Central memory CD8-positive, alpha-beta T cell (primary cell): ENCODE data around the gene PUS1.
A peak's percentile ranks its signal among the peaks of the same experiment; 100 is the strongest.

Experiments used
- ATAC-seq: fragments of 150-1000 bp; cut with Tn5 transposase; replicated peaks from 2 replicates; pipeline ENCODE4 v1.10.0; 2022; ENCODE audit warnings: mild to moderate bottlenecking, moderate FRiP score, moderate number of reproducible peaks; ENCODE audit not compliant: poor library complexity, severe bottlenecking; ENCODE audit errors: extremely low read depth
- DNase-seq, 2 donors: peaks; one replicate each; pipeline ENCODE4 v3.0.0; 2021; ENCODE audit warnings: low spot score in 2 of 2
- H3K27ac Mint-ChIP-seq: one replicate; pipeline ENCODE4 v1.8.0; 2022; ENCODE audit warnings: low read depth, mild to moderate bottlenecking, moderate library complexity, mixed read lengths
- H3K27me3 Mint-ChIP-seq: one replicate; pipeline ENCODE4 v1.8.0; 2022; ENCODE audit warnings: mixed read lengths
- H3K36me3 Mint-ChIP-seq: one replicate; pipeline ENCODE4 v1.8.0; 2022; ENCODE audit warnings: mild to moderate bottlenecking, moderate library complexity, mixed read lengths; ENCODE audit not compliant: insufficient read depth
- H3K4me1 Mint-ChIP-seq: one replicate; pipeline ENCODE4 v1.8.0; 2022; ENCODE audit warnings: mixed read lengths
- H3K4me3 Mint-ChIP-seq: one replicate; pipeline ENCODE4 v1.8.0; 2022; ENCODE audit warnings: mild to moderate bottlenecking, moderate library complexity, mixed read lengths
- H3K9me3 Mint-ChIP-seq: one replicate; pipeline ENCODE4 v1.8.0; 2022; ENCODE audit warnings: mixed read lengths

The PUS1 gene

DNA sequence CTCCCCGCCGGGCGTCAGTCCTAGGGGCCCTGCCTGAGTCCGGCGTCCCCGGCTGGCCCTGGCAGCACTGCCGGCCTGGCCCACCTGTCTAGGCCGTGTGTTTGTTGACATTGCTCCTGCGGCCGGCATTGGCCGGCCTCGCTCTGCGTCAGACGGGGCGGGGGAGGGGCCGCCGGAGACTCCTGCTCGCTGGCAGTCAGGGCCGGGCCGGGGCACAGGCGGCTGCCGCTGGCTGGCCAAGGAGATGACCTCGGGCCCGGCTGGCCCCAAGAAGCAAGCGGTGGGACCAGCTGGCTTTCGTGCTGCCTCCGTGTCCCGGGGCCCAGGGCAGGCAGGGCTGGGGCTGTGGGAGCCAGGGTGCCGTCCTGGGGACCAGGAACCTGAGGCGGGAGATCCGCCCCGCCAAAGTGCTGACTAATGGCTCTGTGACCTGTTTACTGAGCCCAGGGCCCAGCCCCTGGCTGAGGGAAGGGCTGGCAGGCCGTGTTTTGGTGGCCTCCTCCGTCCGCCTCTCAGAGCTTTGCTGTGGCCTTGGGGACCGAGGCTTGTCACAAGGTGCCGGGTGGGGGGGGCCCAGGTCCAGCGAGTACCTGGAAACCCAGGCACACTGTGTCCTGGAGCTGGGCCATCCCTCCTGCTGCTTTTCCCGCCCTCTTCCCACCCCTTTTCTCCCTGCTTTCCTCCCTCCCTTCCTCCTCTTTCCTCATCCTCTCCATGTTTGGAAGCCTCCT lies 32.8 kb upstream of the PUS1 start:
- ATAC-seq (peak; percentile 48), DNase-seq (peak; percentile 18 to 47)
- H3K4me3 Mint-ChIP-seq, result peak overlapping the region; percentile 84
- no peaks in the 10 kb centered on the region for H3K27me3 Mint-ChIP-seq
- peak overlapping the region; percentile 76 for H3K27ac Mint-ChIP-seq
- H3K36me3 Mint-ChIP-seq, result peaks cover 7% of the 10 kb centered on the region
- peaks cover 29% of the 10 kb centered on the region for H3K4me1 Mint-ChIP-seq
- H3K9me3 Mint-ChIP-seq, result no peaks in the 10 kb centered on the region

DNA sequence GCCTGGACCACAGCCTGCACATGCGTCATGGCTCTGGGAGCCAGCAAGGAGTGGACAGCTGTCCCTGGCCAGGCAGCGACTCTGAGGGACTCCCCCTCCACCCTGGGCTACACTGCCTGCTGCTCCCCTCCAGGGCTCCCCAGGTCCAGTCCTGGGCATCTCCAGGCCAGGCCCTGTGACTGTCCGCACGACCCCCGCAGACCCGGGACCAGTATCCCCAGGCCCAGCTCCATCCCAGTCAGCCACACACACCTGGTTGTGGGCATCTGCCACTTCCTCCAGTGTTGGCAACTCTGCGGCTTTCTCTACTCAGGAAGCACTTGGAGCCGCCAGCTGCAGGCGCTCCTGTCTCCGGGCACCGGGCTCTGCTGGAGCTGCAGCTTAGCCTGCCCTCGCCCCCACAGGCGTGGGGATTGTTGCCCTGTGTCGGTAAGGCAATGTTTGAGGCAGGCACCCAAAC lies 32.2 kb upstream of the PUS1 start:
- DNase-seq (no peak), ATAC-seq (no peak)
- H3K9me3 Mint-ChIP-seq, result no peaks in the 10 kb centered on the region
- peak overlapping the region; percentile 72 for H3K27ac Mint-ChIP-seq
- peaks cover 29% of the 10 kb centered on the region for H3K4me1 Mint-ChIP-seq
- H3K27me3 Mint-ChIP-seq, result no peaks in the 10 kb centered on the region
- peaks cover 7% of the 10 kb centered on the region for H3K36me3 Mint-ChIP-seq
- H3K4me3 Mint-ChIP-seq, result peak overlapping the region; percentile 84

DNA sequence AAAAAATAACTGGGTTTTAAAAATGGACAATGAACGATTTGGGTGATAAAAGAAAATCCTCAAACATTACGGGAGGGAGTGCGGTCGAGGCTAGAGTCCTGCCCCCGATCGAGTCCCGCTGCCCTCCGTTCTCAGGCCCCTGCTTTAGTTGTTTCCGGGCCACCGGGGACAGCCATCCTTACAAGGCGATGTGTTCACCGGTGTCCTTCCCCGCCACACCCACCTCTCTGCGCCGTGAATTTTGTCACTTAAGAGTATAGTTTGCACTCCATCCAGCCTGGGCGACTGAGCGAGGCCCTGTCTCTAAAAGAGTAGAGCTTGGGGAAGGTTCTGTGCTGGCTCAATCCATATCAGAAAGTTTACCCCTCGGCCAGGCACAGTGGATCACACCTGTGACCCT lies 31.8 kb upstream of the PUS1 start:
- ATAC-seq (no peak), DNase-seq (no peak)
- Mint-ChIP-seq H3K4me3 (peak overlapping the region; percentile 84), H3K27me3 (no peaks in the 10 kb centered on the region), H3K4me1 (peaks cover 32% of the 10 kb centered on the region), H3K27ac (peak overlapping the region; percentile 72), H3K36me3 (peaks cover 7% of the 10 kb centered on the region), H3K9me3 (no peaks in the 10 kb centered on the region)

DNA sequence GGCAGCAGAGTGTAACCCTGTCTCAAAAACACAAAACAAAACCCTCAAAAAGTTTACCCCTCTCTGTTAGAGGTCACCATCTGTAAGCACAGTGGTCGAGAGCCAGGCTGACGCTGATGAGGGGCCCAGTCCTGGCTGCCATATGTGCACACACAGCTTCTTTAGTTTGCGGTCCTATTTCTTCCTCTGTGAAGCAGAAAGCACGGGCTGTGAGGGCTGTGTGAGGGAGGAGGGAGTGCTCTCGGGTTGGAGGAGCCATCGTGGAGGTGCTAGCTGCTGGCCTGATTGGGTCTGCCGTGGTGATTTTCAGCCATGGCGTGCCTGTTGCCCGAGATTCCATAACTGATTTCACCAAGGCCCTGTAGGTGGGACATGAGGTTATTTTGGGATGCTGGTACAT lies 31.2 kb upstream of the PUS1 start:
- Mint-ChIP-seq H3K9me3 (no peaks in the 10 kb centered on the region), H3K27me3 (no peaks in the 10 kb centered on the region), H3K36me3 (peaks cover 7% of the 10 kb centered on the region), H3K27ac (no peak overlapping the region), H3K4me1 (peaks cover 34% of the 10 kb centered on the region), H3K4me3 (no peak overlapping the region)
- ATAC-seq (no peak), DNase-seq (no peak)

DNA sequence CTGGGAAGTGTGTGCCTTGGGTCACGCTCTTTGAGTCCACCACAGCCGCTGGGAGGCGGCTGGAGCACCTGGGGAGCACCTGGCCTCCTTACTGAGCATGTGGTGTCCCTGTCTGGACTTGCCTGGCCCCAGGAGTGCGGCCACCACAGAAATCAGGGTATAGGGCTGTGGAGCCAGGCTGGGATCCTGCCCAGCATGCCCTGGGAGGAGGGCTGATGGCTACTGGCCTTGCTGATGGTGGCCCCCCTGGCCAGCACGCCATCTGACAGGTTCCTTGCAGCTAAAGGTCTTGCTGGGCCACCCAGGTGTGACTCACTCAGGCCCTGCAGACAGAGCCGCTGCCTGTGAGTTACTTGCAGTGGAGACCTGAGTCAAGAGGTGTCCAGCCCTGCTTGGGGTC lies 28.7 kb upstream of the PUS1 start:
- no peaks in the 10 kb centered on the region for H3K9me3 Mint-ChIP-seq
- H3K4me3 Mint-ChIP-seq, result no peak overlapping the region
- no peak overlapping the region for H3K27ac Mint-ChIP-seq
- ATAC-seq (no peak), DNase-seq (no peak)
- H3K4me1 Mint-ChIP-seq, result peaks cover 40% of the 10 kb centered on the region
- no peaks in the 10 kb centered on the region for H3K27me3 Mint-ChIP-seq
- H3K36me3 Mint-ChIP-seq, result peaks cover 5% of the 10 kb centered on the region

DNA sequence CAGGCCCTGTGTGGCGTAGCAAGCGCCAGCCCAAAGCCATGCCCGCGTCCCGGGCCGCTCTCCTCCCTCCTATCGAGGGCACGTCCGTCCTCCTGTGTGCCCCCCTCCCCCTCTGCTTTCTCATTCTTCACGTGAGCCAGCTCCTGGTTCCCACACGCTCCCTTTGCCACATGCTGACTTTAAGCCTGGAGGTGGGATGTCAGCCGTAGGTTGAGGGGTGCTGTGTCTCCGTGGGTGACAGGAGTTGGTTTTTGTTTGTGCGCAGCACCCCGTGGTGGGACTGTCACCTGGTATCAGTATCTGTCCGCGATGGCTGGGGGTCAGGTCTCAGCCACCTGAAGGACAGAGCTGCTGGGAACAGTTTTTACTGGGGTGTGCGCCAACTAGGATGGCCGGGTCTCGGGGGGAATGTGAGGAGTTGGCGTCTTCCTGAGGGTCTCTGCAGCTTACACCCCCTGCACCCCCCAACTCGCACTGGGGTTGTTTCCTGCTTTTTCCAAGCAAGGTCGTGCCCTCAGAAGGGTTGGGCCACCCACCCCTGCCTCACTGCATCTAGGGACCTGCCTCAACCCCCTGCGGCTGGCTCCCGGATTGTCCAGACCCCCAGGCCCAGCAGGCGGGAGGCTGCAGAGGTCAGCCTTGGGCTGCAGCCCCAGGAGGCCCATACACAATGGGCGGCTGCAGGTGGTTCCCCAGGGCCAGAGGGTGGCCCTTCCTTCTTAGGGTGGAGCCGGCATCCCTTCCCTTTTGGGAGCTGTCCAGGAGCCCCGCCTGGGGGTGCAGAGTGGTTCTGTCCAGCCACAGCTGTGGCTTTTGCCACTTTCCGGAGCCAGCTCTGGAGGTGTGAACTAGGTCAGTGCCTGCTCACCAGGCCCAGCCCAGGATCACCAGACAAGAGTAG lies 27.4 kb upstream of the PUS1 start:
- no peak for ATAC-seq
- no peaks in the 10 kb centered on the region for H3K9me3 Mint-ChIP-seq
- no peak overlapping the region for H3K27ac Mint-ChIP-seq
- H3K36me3 Mint-ChIP-seq, result peaks cover 7% of the 10 kb centered on the region
- peaks cover 36% of the 10 kb centered on the region for H3K4me1 Mint-ChIP-seq
- DNase-seq, result no peak
- no peak overlapping the region for H3K4me3 Mint-ChIP-seq
- no peaks in the 10 kb centered on the region for H3K27me3 Mint-ChIP-seq

DNA sequence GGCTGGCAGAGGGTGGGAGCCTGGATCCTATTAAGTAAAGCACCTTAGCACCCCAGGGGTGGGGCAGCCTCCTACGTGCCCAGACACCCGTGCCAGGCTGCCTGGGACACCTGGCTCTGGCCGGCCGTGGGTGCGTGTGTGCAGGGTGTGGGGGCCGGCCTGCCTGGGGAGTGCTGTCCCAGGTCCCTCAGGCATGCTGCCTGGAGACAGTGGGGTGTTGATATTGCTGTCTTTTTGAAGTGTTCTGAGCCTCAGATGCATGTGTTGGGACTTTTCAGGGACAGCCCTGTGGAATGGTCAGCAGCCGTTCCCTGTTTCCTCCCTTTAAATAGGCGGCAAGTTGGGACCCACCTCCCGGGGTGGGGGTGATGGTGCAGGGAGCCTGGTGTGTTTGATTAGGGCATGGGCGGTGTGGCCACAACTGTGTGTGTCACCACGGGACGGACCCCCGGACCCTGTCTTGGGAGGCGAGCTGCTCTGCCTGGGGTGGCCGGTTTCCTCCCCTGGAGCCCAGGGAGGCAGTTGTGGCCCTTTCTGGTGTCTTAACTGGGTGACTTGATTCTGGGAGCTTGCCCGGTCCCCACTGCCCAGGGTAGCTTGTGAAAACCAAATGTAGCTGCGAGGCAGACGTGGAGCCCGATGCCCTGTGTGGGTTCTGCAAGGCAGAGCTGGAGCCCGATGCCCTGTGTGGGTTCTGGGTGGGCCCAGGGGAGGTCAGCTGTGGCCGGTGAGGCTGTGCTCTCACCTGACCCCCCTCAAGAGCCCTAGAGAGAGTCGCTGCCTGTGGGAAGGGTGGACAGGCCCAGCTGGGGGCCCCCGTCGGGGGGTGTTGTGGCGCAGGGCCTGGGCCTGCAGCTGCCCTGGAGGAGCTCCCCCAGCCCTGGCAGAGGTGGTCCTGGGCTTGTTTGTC lies 26.5 kb upstream of the PUS1 start:
- no peak for DNase-seq
- no peaks in the 10 kb centered on the region for H3K27me3 Mint-ChIP-seq
- peaks cover 11% of the 10 kb centered on the region for H3K36me3 Mint-ChIP-seq
- H3K27ac Mint-ChIP-seq, result no peak overlapping the region
- H3K4me3 Mint-ChIP-seq, result no peak overlapping the region
- H3K4me1 Mint-ChIP-seq, result peaks cover 29% of the 10 kb centered on the region
- H3K9me3 Mint-ChIP-seq, result no peaks in the 10 kb centered on the region
- no peak for ATAC-seq

DNA sequence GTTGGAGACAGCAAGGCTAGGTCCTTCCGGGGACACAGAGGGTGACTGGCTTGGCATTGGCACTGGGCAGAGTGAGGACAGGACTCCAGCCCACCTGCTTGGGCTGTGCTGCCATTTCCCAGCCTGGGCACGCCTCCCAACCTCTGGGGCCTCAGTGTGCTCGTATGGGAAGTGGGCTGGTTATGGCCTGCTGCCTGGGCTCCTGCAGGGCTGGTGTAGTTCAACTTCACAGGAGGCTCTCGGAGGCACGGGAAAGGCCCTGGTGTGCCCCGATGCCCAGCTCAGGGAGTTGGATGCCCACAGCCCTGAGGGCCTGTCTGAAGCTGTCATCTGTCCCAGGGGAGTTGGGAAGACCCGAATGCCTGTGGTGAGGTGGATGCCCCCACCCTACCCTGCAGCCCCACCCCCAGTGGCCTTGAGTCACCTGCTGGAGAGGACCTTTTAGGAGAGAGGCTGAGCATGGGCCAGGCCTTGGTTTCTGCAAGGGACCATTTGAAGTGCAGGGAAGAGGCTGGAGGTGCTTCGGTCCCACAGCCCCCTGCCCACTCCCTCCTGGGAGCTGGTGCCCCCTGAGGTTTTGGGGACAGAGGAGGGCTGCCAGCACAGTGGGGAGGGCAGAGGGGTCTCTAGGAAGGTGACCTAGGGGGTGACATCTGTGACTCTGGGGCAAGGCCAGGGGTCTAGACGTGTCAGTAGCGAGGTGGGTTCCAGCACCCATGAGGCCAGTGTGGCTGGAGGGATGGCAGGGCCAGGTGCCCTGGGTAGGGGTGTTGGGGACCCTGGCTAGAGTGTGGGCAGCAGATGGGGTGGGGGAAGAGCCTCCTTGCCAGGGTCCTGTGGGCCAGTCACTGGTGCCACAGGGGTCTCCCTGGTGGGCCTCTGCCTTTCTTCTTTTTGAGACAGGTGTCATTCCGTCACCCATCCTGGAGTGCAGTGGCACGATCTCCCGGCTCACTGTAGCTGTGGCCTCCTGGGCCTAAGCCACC lies 25.5 kb upstream of the PUS1 start:
- Mint-ChIP-seq H3K9me3 (no peaks in the 10 kb centered on the region), H3K4me3 (no peak overlapping the region), H3K4me1 (peaks cover 23% of the 10 kb centered on the region), H3K36me3 (peaks cover 12% of the 10 kb centered on the region), H3K27me3 (no peaks in the 10 kb centered on the region), H3K27ac (peak overlapping the region; percentile 51)
- DNase-seq (no peak), ATAC-seq (no peak)

DNA sequence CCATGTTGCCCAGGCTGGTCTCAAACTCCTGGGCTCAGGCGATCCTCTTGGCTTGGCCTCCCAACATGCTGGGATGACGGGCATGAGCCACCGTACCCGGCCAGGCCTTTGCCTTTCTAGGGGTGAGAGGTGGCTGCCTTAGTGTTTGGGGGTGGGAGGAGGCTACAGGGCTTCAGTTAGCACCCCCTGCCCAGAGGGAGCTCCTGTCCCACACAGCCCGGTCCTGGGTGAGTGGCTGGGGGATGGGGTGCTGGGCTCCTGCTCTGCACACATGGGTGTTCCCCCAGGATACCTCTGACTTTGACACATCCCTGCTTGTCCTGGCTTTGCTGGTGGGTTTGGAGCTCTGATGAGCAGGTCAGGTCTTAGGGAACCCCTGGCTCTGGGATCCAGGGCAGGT lies 24.7 kb upstream of the PUS1 start:
- no peaks in the 10 kb centered on the region for H3K27me3 Mint-ChIP-seq
- H3K36me3 Mint-ChIP-seq, result peaks cover 12% of the 10 kb centered on the region
- ATAC-seq (no peak), DNase-seq (no peak)
- H3K27ac Mint-ChIP-seq, result no peak overlapping the region
- no peaks in the 10 kb centered on the region for H3K9me3 Mint-ChIP-seq
- no peak overlapping the region for H3K4me3 Mint-ChIP-seq
- H3K4me1 Mint-ChIP-seq, result peaks cover 23% of the 10 kb centered on the region

DNA sequence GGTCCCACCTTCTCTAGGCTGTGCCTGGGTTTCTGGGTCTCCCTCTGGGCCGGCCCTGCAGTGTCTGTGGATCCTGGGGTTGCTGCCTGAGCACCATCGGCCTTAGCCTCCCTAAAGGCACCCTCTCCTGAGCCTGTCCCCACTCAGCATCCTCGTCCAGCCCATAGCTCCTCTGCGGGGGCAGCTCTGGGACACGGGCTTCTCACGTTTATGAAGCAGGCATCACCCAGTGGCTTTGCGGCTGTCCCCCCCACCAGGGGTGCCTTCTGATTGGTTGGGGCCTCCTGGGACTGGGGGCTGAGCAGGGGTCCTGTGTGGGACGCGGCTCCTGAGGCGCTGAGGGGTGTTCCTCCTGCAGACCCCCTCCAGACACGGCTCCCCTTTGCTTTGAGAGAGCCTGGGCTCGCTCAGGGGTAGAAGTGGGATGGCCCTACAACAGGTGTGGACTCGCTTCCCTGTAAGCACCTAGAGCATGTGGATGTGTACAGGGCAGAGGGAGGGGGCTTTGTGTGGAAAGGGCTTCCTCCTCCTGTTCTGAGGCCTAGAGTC lies 23.9 kb upstream of the PUS1 start:
- H3K4me1 Mint-ChIP-seq, result peaks cover 20% of the 10 kb centered on the region
- no peaks in the 10 kb centered on the region for H3K9me3 Mint-ChIP-seq
- DNase-seq, result no peak
- H3K27ac Mint-ChIP-seq, result no peak overlapping the region
- no peak overlapping the region for H3K4me3 Mint-ChIP-seq
- no peaks in the 10 kb centered on the region for H3K27me3 Mint-ChIP-seq
- H3K36me3 Mint-ChIP-seq, result peaks cover 10% of the 10 kb centered on the region
- ATAC-seq, result no peak

DNA sequence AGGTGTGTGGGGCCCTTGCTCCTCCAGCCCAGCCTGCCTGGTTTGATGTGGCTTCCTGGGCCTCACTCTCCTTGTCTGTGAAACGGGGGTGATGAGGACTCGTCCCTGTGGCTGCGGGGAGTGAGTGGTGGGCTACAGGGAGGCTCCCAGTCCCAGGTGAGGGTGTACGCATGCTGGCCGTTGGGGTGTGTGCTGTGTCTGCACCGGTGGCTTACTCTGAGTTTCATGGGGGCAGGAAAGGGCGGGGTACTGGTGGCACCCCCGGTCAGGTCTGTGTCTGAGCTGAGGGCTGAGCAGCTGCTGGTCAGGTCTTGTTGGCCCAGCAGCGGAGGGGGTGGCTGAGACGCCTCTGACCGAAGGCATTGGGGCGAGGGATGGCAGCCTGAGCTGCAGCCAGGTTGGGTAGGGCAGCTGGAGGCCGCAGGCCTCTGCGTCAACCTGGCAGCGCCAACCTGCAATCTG lies 23.4 kb upstream of the PUS1 start:
- Mint-ChIP-seq H3K36me3 (peaks cover 9% of the 10 kb centered on the region), H3K4me3 (no peak overlapping the region), H3K27me3 (no peaks in the 10 kb centered on the region), H3K4me1 (peaks cover 18% of the 10 kb centered on the region), H3K9me3 (no peaks in the 10 kb centered on the region), H3K27ac (no peak overlapping the region)
- DNase-seq (no peak), ATAC-seq (no peak)
